MM.1S (cell line): ENCODE measurements around the gene CLCNKB.

Experiments used
- DNase-seq: peaks from one replicate; pipeline ENCODE4 v3.0.0-alpha.2; 2015
- H2AFZ ChIP-seq: fragments of 300-600 bp; sonication (generic); 2 replicates; pipeline ENCODE4 v1.6.0; 2016; ENCODE audit warnings: antibody characterized with exemption, low read length
- H3F3A ChIP-seq: fragments of 300-600 bp; sonication (generic); 2 replicates; pipeline ENCODE4 v1.6.1; 2016; ENCODE audit warnings: mild to moderate bottlenecking, antibody characterized with exemption, low read length, moderate library complexity, mixed read lengths; ENCODE audit not compliant: insufficient read depth
- H3K27ac ChIP-seq: fragments of 300-600 bp; sonication (generic); 2 replicates; pipeline ENCODE4 v1.5.1; 2016; ENCODE audit warnings: mild to moderate bottlenecking, low read length
- H3K27me3 ChIP-seq: fragments of 300-600 bp; sonication (generic); replicated peaks from 2 replicates; pipeline ENCODE4 v1.6.0; 2016; ENCODE audit warnings: low read length; ENCODE audit not compliant: insufficient read depth
- H3K36me3 ChIP-seq: fragments of 300-600 bp; sonication (generic); replicated peaks from 2 replicates; pipeline ENCODE4 v1.6.1; 2016; ENCODE audit warnings: mild to moderate bottlenecking, low read length, mixed read lengths; ENCODE audit not compliant: insufficient read depth
- H3K4me1 ChIP-seq: fragments of 300-600 bp; sonication (generic); 2 replicates; pipeline ENCODE4 v1.6.1; 2016; ENCODE audit warnings: low read length, mixed read lengths
- H3K4me2 ChIP-seq: fragments of 300-600 bp; sonication (generic); 2 replicates; pipeline ENCODE4 v1.6.0; 2016; ENCODE audit warnings: low read depth, low read length
- H3K4me3 ChIP-seq: fragments of 300-600 bp; sonication (generic); 2 replicates; pipeline ENCODE4 v1.5.1; 2016; ENCODE audit warnings: low read length, mixed read lengths
- H3K79me2 ChIP-seq: fragments of 300-600 bp; sonication (generic); 2 replicates; pipeline ENCODE4 v1.6.1; 2016; ENCODE audit warnings: mixed run types, low read length, mixed read lengths
- H3K9ac ChIP-seq: fragments of 300-600 bp; sonication (generic); 2 replicates; pipeline ENCODE4 v1.6.1; 2016; ENCODE audit warnings: low read length, mixed read lengths
- H3K9me2 ChIP-seq: fragments of 300-600 bp; sonication (generic); replicated peaks from 2 replicates; pipeline ENCODE4 v1.6.1; 2016; ENCODE audit warnings: mild to moderate bottlenecking, low read length, mixed read lengths; ENCODE audit not compliant: insufficient read depth
- H3K9me3 ChIP-seq: fragments of 300-600 bp; sonication (generic); replicated peaks from 2 replicates; pipeline ENCODE4 v1.6.1; 2016; ENCODE audit warnings: mild to moderate bottlenecking, low read length, mixed read lengths; ENCODE audit not compliant: insufficient read depth
- H4K20me1 ChIP-seq: fragments of 300-600 bp; sonication (generic); 2 replicates; pipeline ENCODE4 v1.6.1; 2016; ENCODE audit warnings: mild to moderate bottlenecking, low read length, moderate library complexity, mixed read lengths; ENCODE audit not compliant: insufficient read depth
- EZH2 ChIP-seq: fragments of 300-600 bp; sonication (generic); optimal IDR thresholded peaks from 2 replicates; pipeline ENCODE3; 2017; ENCODE audit warnings: low read depth, mild to moderate bottlenecking, antibody characterized with exemption, low read length, mixed read lengths
- EZH2phosphoT487 ChIP-seq: fragments of 300-600 bp; sonication (generic); IDR thresholded peaks from 2 replicates; pipeline ENCODE4 v1.6.1; 2018; ENCODE audit warnings: antibody characterized with exemption, low read length
- TF ChIP-seq, protein P1 (sequence below): fragments of 300-600 bp; sonication (generic); IDR thresholded peaks from 2 replicates; pipeline ENCODE4 v1.5.1; 2016; ENCODE audit warnings: antibody characterized with exemption, low read length, mixed read lengths

The CLCNKB gene

DNA sequence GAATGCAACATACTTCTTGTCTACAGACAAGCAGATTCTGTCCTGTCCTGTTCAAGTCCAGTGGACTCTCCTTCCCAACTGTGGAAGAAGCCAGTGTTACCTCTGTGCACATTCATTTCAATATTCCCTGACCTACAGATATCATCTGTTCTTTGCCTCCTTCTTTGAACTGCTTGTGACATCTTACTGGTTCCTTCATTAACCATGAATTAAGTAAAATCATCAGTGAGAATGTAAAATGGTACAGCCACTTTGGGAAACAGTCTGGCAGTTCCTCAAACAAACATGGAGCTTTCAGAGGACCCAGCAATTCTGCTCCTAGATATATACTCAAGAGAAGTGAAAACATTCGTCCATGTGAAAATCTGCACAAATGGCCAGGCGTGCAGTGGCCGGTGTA, 32.7 kb upstream of the CLCNKB start:
- H3K9ac ChIP-seq = no peak overlapping the region
- H3K27me3 ChIP-seq = peaks cover 24% of the 10 kb centered on the region
- H3K4me2 ChIP-seq = no peak overlapping the region
- H3K79me2 ChIP-seq = no peaks in the 10 kb centered on the region
- no peak overlapping the region for H3K27ac ChIP-seq
- H3K4me1 ChIP-seq = peaks cover 5% of the 10 kb centered on the region; the same call in 1 of the 2 replicates
- no peak overlapping the region for H2AFZ ChIP-seq
- no peak for DNase-seq
- no peaks in the 10 kb centered on the region for H3F3A ChIP-seq
- no peak overlapping the region for H3K4me3 ChIP-seq
- TF ChIP-seq, protein P1, sequence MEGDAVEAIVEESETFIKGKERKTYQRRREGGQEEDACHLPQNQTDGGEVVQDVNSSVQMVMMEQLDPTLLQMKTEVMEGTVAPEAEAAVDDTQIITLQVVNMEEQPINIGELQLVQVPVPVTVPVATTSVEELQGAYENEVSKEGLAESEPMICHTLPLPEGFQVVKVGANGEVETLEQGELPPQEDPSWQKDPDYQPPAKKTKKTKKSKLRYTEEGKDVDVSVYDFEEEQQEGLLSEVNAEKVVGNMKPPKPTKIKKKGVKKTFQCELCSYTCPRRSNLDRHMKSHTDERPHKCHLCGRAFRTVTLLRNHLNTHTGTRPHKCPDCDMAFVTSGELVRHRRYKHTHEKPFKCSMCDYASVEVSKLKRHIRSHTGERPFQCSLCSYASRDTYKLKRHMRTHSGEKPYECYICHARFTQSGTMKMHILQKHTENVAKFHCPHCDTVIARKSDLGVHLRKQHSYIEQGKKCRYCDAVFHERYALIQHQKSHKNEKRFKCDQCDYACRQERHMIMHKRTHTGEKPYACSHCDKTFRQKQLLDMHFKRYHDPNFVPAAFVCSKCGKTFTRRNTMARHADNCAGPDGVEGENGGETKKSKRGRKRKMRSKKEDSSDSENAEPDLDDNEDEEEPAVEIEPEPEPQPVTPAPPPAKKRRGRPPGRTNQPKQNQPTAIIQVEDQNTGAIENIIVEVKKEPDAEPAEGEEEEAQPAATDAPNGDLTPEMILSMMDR = no peak
- TF ChIP-seq EZH2phosphoT487 = no peak
- no peak for TF ChIP-seq EZH2
- H3K9me3 ChIP-seq = no peaks in the 10 kb centered on the region
- no peaks in the 10 kb centered on the region for H4K20me1 ChIP-seq
- H3K36me3 ChIP-seq = no peaks in the 10 kb centered on the region
- H3K9me2 ChIP-seq = no peaks in the 10 kb centered on the region

DNA sequence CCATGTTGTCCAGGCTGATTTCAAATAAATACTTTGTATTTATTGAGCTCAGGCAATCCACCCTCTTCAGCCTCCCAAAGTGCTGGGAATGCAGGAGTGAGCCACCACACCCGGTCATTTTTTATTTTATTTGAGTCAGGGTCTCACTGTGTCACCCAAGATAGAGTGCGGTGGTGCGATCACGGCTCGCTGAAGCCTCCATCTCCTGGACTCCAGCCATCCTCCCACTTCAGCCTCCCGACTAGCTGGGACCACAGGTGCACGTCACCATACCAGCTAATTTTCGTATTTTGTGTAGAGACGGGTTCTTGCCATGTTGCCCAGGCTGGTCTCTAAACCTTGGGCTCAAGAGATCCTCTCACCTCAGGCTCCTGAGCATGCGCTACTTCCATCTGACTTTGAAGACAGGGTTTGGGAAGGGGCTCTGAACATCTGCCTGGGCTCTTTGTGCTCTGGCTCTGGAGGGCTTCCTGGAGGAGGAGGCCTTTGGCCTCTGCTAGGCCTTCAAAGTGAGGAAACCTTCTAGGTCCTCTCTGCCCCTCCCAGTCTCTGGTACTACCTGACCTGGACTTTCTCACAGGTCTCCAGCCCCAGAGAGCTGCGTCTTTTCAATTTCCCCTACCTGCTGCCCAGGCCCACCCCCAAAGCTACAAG, 31.5 kb upstream of the CLCNKB start:
- Histone ChIP-seq H3K27ac (no peak overlapping the region), H3K27me3 (peaks cover 23% of the 10 kb centered on the region), H3K79me2 (no peaks in the 10 kb centered on the region), H3K9me2 (no peaks in the 10 kb centered on the region), H3K4me3 (no peak overlapping the region), H4K20me1 (no peaks in the 10 kb centered on the region), H3K4me2 (peak overlapping the region; percentile 67; the same call in 1 of the 2 replicates), H2AFZ (0 out of 2 replicates have a peak overlapping the region, but pooled peaks have one; percentile 65), H3K9me3 (no peaks in the 10 kb centered on the region), H3K36me3 (no peaks in the 10 kb centered on the region), H3F3A (no peaks in the 10 kb centered on the region), H3K9ac (no peak overlapping the region), H3K4me1 (peaks cover 5% of the 10 kb centered on the region; the same call in 1 of the 2 replicates)
- TF ChIP-seq EZH2 (no peak), EZH2phosphoT487 (no peak)
- TF ChIP-seq, protein P1 = no peak
- no peak for DNase-seq

DNA sequence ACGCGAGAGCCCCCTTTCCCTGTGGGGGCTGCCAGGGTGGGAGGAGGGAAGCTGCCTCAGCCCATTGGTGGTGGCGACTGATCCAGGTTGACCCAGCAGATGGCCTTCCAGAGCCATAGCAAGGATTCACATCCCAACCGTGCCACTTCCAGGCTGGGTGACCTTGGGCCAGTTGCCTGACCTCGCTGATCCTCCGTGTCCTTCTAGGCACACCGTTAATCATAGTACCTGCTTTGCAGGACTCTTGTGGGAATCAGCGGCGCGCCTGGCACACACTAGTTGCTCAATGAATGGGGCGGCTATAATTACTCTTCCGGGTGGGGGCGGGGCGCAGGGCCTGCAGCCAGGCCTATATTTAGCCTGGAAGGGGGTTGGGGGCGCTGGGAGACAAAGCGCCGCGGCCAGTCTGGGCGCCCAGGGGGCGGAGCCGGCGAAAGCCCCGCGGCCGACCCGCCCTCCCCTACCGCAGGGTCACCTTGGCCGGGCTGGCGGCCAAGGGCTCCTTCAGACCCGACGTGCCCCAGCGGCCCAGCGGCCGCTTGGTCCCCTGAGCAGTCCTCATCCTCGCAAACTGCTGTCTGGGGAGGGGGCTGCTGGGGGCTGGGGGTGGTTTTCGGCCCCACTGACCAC, 30.9 kb upstream of the CLCNKB start:
- DNase-seq = peak; percentile 36
- no peaks in the 10 kb centered on the region for H3K79me2 ChIP-seq
- H3K4me1 ChIP-seq = peaks cover 5% of the 10 kb centered on the region; the same call in 1 of the 2 replicates
- no peaks in the 10 kb centered on the region for H4K20me1 ChIP-seq
- no peaks in the 10 kb centered on the region for H3K36me3 ChIP-seq
- no peak overlapping the region for H3K9ac ChIP-seq
- H3K4me3 ChIP-seq = peak overlapping the region; percentile 45
- peak overlapping the region; percentile 65 for H2AFZ ChIP-seq
- H3K9me2 ChIP-seq = no peaks in the 10 kb centered on the region
- no peaks in the 10 kb centered on the region for H3K9me3 ChIP-seq
- TF ChIP-seq EZH2 (no peak), EZH2phosphoT487 (no peak)
- TF ChIP-seq, protein P1 = no peak
- H3F3A ChIP-seq = no peaks in the 10 kb centered on the region
- no peak overlapping the region for H3K27ac ChIP-seq
- peaks cover 29% of the 10 kb centered on the region for H3K27me3 ChIP-seq
- H3K4me2 ChIP-seq = peak overlapping the region; percentile 67
